K562 (cell line): ENCODE measurements around the gene SOWAHA. TPM values are rescaled to one million over a fixed set of nuclear protein-coding genes. Genes with fewer than 3 reads are reported as not detected.

Experiments used
- ATAC-seq: fragments of 200-7000 bp; cut with Tn5 transposase; 3 replicates; pipeline ENCODE4 v1.9.1; 2020; ENCODE audit warnings: moderate library complexity
- BruUV-seq: library from RNA; stranded (reverse); fragments of 400-500 nt; replicated peaks from 2 replicates; lab custom pipeline; 2021; lab: Mats Ljungman, UMichigan
- CTCF ChIA-PET: fragments of 300-600 bp; formaldehyde crosslinking; extraction: SDS; loops from one replicate; lab custom pipeline; 2021; ENCODE audit warnings: low intra/inter-chr PET ratio; lab: Yijun Ruan, JAX
- POLR2A ChIA-PET: fragments of 300-600, 350-650 bp; sonication (Branson Sonifier 250); formaldehyde crosslinking; extraction: SDS; loops from one replicate; lab custom pipeline; 2021; ENCODE audit warnings: antibody characterized with exemption, inconsistent platforms; lab: Yijun Ruan, JAX
- DNase-seq, 4 experiments: peaks; one replicate each; pipeline versions ENCODE4 v3.0.0 to v3.0.0-alpha.2; 2011 to 2018; ENCODE audit warnings: low spot score in 3 of 4, mixed read lengths in 3 of 4; ENCODE audit errors: extremely low read depth in 1 of 4
- FAIRE-seq: peaks from 2 replicates; lab custom pipeline; 2011; peaks lifted over from hg19 to GRCh38; lab: Jason Lieb, UNC
- H2AFZ ChIP-seq: 2 replicates; pipeline ENCODE4 v1.6.0; 2011; ENCODE audit warnings: low read depth, low read length, control low read depth, inconsistent platforms
- H3K27ac ChIP-seq: fragments of 200-600 bp; 3 replicates; pipeline ENCODE4 v1.8.0; 2011; ENCODE audit warnings: low read depth, mild to moderate bottlenecking, control low read depth, inconsistent platforms, low read length, moderate library complexity, mixed read lengths; ENCODE audit errors: extremely low read depth
- H3K27me3 ChIP-seq, 2 experiments: fragments of 300-600 bp in 1 of 2; 2 replicates in 1 of 2; 3 replicates in 1 of 2; pipeline versions ENCODE4 v1.6.0 to v1.8.0; 2011; ENCODE audit warnings: inconsistent platforms in 2 of 2, low read length in 2 of 2, mild to moderate bottlenecking in 1 of 2, mixed read lengths in 1 of 2, moderate library complexity in 1 of 2; ENCODE audit not compliant: control insufficient read depth in 2 of 2, insufficient read depth in 2 of 2
- H3K36me3 ChIP-seq: fragments of 300-600 bp; 3 replicates; pipeline ENCODE4 v1.8.0; 2011; ENCODE audit warnings: mild to moderate bottlenecking, low read length, inconsistent platforms; ENCODE audit not compliant: control insufficient read depth, insufficient read depth
- H3K4me1 ChIP-seq, 2 experiments: fragments of 200-600 bp in 1 of 2; replicated peaks in 1 of 2; 2 replicates in 1 of 2; 3 replicates in 1 of 2; pipeline versions ENCODE4 v1.5.1 to v1.8.0; 2011; ENCODE audit warnings: inconsistent platforms in 2 of 2, low read length in 2 of 2, mild to moderate bottlenecking in 1 of 2, mixed read lengths in 1 of 2, moderate library complexity in 1 of 2; ENCODE audit not compliant: control insufficient read depth in 2 of 2, insufficient read depth in 2 of 2
- H3K4me2 ChIP-seq: 2 replicates; pipeline ENCODE4 v1.6.1; 2011; ENCODE audit warnings: low read length, control low read depth, inconsistent platforms, mixed read lengths; ENCODE audit not compliant: insufficient read depth
- H3K4me3 ChIP-seq: fragments of 200-600 bp; sonication (generic), shearing (Covaris generic); 2 replicates; pipeline ENCODE4 v1.5.1; 2016; ENCODE audit warnings: control low read depth, inconsistent platforms
- H3K79me2 ChIP-seq: fragments of 200-600 bp; 3 replicates; pipeline ENCODE4 v1.8.0; 2011; ENCODE audit warnings: low read length, inconsistent platforms; ENCODE audit not compliant: control insufficient read depth, insufficient read depth
- H3K9ac ChIP-seq, 2 experiments: 2 replicates each; pipeline versions ENCODE4 v1.6.0 to v1.6.1; 2011; ENCODE audit warnings: low read depth in 2 of 2, low read length in 2 of 2, control low read depth in 1 of 2, inconsistent platforms in 1 of 2, mild to moderate bottlenecking in 1 of 2, mixed read lengths in 1 of 2; ENCODE audit not compliant: insufficient read depth in 1 of 2
- H3K9me1 ChIP-seq: one replicate; pipeline ENCODE4 v1.6.0; 2011; ENCODE audit warnings: inconsistent platforms, mild to moderate bottlenecking, low read length, moderate library complexity; ENCODE audit not compliant: control insufficient read depth, insufficient read depth
- H3K9me3 ChIP-seq: replicated peaks from 2 replicates; pipeline ENCODE4 v1.5.1; 2011; ENCODE audit warnings: low read depth, low read length, inconsistent platforms; ENCODE audit not compliant: control insufficient read depth, insufficient read depth
- H4K20me1 ChIP-seq: replicated peaks from 2 replicates; pipeline ENCODE4 v1.6.1; 2011; ENCODE audit warnings: low read length, inconsistent platforms, mixed read lengths; ENCODE audit not compliant: control insufficient read depth, insufficient read depth
- BCOR ChIP-seq: fragments of 450-650 bp; IDR thresholded peaks from 2 replicates; pipeline ENCODE4 v1.6.1; 2016
- GABPA ChIP-seq: fragments of 200-800 bp; sonication (Bioruptor generic); conservative IDR thresholded peaks from 2 replicates; pipeline ENCODE4 v1.6.1; 2016; ENCODE audit warnings: low read depth, missing genetic modification characterization, missing compliant biosample characterization
- NFIC ChIP-seq: fragments of 450-650 bp; IDR thresholded peaks from 2 replicates; pipeline ENCODE4 v1.6.1; 2017; ENCODE audit warnings: mild to moderate bottlenecking, inconsistent platforms
- RFX7 ChIP-seq: fragments of 250-450 bp; sonication (Bioruptor Pico); IDR thresholded peaks from 2 replicates; pipeline ENCODE4 v1.5.1; 2021; ENCODE audit warnings: mild to moderate bottlenecking
- SMARCA5 ChIP-seq: fragments of 450-650 bp; IDR thresholded peaks from 2 replicates; pipeline ENCODE4 v1.6.1; 2016
- SMARCC2 ChIP-seq: fragments of 450-650 bp; IDR thresholded peaks from 2 replicates; pipeline ENCODE4 v1.6.1; 2017; ENCODE audit warnings: antibody characterized with exemption, moderate library complexity, mild to moderate bottlenecking, low read depth
- STAG1 ChIP-seq: sonication (generic); formaldehyde crosslinking; IDR thresholded peaks from 2 replicates; pipeline ENCODE4 v1.5.0; 2020; ENCODE audit warnings: missing genetic modification reagents, borderline replicate concordance
- WGBS: fragments of 100-300 bp; shearing (Covaris generic); methylation state at CpG from one replicate; pipeline ENCODE4 v1.1.6; 2016; ENCODE audit warnings: low coverage, mixed read lengths; ENCODE audit not compliant: insufficient coverage; ENCODE audit errors: missing lambda C conversion rate; 5-methylcytosine and 5-hydroxymethylcytosine counted together
- in situ Hi-C: fragments of 300-500 bp; cut with MboI; formaldehyde crosslinking; loops from 4 replicates; pipeline ENCODE4 v1.15.0; 2018; ENCODE audit warnings: inconsistent platforms, mixed read lengths
- intact Hi-C: fragments of 100-400 bp; cut with micrococcal nuclease; formaldehyde crosslinking; loops from 2 replicates; pipeline ENCODE4 v1.14.2; 2022
- polyA plus RNA-seq, 8 experiments: library from polyadenylated mRNA; depleted of rRNA in 4 of 8; stranded (reverse) in 5 of 8; unstranded in 3 of 8; fragments of >200 nt; fragmentation: Nextera tagmentation in 2 of 8; fragmentation: Illumina TruSeq in 1 of 8; extraction: Ambion mirVana in 2 of 8; extraction: Trizol in 1 of 8; gene quantifications; 2 replicates each; pipeline versions ENCODE4 v1.2.1 to v1.2.3, GENCODE V29; 2011 to 2014; ENCODE audit warnings: inconsistent platforms in 1 of 8, missing spikeins in 1 of 8
- total RNA-seq, 7 experiments: library from RNA; depleted of rRNA in 6 of 7; stranded (reverse); fragments of >200 nt in 6 of 7; fragmentation: Illumina TruSeq in 2 of 7; extraction: Trizol in 2 of 7; gene quantifications; 2 replicates each; pipeline versions ENCODE4 v1.2.1 to v1.2.3, GENCODE V29; 2011 to 2021; ENCODE audit warnings: low replicate concordance in 1 of 7
- TF ChIP-seq, protein P1 (sequence below): fragments of 200-400 bp; formaldehyde crosslinking; IDR thresholded peaks from 2 replicates; pipeline ENCODE4 v1.6.1; 2017; ENCODE audit warnings: mild to moderate bottlenecking, low read depth, low read length, moderate library complexity

Gene SOWAHA
- total and polyA plus RNA-seq, 9 of the 15 experiments (the other 6 are each of a cell fraction or from before 2014, with no cell fraction given), result not detected

- in situ Hi-C loops, result loop anchor here (5.0 kb wide), 1 partner anchor 72 kb away; no protein-coding TSS in a partner anchor
- intact Hi-C loops, result no loop called here
- no TSS peak for BruUV-seq
- Histone ChIP-seq H3K36me3 (peaks cover 38% of the 10 kb centered on the region; the same call in 2 of the 3 replicates), H3K9ac (peak overlapping the region; percentile 92 to 100; a peak in 3 of 4 replicates), H4K20me1 (no peaks in the 10 kb centered on the region), H3K9me1 (no peaks in the 10 kb centered on the region), H3K27me3 (no peaks in the 10 kb centered on the region), H3K4me1 (peaks cover 18 to 29% of the 10 kb centered on the region in 2 experiments; a peak in 4 of 5 replicates), H3K9me3 (no peaks in the 10 kb centered on the region), H3K79me2 (peaks cover 23% of the 10 kb centered on the region), H3K4me2 (peak overlapping the region; percentile 89), H3K27ac (no peak overlapping the region), H3K4me3 (peak overlapping the region; percentile 74), H2AFZ (peak overlapping the region; percentile 97; the same call in 1 of the 2 replicates)
- WGBS, result 38% methylated on average over 4 of the region's 4 CpGs
- ChIA-PET POLR2A (interaction anchor here (0.5 to 3.9 kb wide), 10 partner anchors 8 to 199 kb away, joined by 3 to 22 read pairs (median 4); partner anchors contain the start of genes GDF9 and UQCRQ), CTCF (interaction anchor here (0.7 to 2.1 kb wide), 2 partner anchors 51 to 54 kb away, joined by 4 to 13 read pairs; no protein-coding TSS in a partner anchor)
- DNase-seq (no peak), FAIRE-seq (no peak), ATAC-seq (no peak)
- TF ChIP-seq SMARCA5 (no peak), BCOR (no peak), NFIC (0 out of 2 replicates have a peak, but pooled peaks have one; percentile 10), GABPA (tag) (0 out of 2 replicates have a peak, but pooled peaks have one; percentile 6), SMARCC2 (no peak), STAG1 (0 out of 2 replicates have a peak, but pooled peaks have one; percentile 30), RFX7 (CRISPR knock-in tag) (no peak)
- TF ChIP-seq, protein P1, sequence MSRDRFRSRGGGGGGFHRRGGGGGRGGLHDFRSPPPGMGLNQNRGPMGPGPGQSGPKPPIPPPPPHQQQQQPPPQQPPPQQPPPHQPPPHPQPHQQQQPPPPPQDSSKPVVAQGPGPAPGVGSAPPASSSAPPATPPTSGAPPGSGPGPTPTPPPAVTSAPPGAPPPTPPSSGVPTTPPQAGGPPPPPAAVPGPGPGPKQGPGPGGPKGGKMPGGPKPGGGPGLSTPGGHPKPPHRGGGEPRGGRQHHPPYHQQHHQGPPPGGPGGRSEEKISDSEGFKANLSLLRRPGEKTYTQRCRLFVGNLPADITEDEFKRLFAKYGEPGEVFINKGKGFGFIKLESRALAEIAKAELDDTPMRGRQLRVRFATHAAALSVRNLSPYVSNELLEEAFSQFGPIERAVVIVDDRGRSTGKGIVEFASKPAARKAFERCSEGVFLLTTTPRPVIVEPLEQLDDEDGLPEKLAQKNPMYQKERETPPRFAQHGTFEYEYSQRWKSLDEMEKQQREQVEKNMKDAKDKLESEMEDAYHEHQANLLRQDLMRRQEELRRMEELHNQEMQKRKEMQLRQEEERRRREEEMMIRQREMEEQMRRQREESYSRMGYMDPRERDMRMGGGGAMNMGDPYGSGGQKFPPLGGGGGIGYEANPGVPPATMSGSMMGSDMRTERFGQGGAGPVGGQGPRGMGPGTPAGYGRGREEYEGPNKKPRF, result no peak
Observed at GRCh38 chr5:132828846-132829494, 15.9 kb downstream of the SOWAHA start.
